ENCODE results near the gene RUSF1. TPM values are rescaled to one million over a fixed set of nuclear protein-coding genes. Genes with fewer than 3 reads are reported as not detected.
"Not testable (repeated sequence)": the region's sequence is repeated elsewhere in the genome, so short reads cannot be mapped to it uniquely, and the experiment has no call there.

The RUSF1 gene
- total RNA-seq, 6 experiments from 2014 or later = 55.9 to 77.7 (median 63.6) TPM

- Mint-ChIP-seq H3K27ac (peak overlapping the region; percentile 93), H3K4me1 (ENCODE audit: low read depth) (peaks cover 50% of the 10 kb centered on the region), H3K27me3 (ENCODE audit: insufficient read depth) (no peaks in the 10 kb centered on the region; the same call in 1 of the 2 replicates), H3K9me3 (no peaks in the 10 kb centered on the region), H3K36me3 (ENCODE audit: low read depth) (no peaks in the 10 kb centered on the region), H3K4me3 (no peak overlapping the region; the same call in 1 of the 2 replicates)
- DNase-seq = no peak
- TF ChIP-seq, protein P1, sequence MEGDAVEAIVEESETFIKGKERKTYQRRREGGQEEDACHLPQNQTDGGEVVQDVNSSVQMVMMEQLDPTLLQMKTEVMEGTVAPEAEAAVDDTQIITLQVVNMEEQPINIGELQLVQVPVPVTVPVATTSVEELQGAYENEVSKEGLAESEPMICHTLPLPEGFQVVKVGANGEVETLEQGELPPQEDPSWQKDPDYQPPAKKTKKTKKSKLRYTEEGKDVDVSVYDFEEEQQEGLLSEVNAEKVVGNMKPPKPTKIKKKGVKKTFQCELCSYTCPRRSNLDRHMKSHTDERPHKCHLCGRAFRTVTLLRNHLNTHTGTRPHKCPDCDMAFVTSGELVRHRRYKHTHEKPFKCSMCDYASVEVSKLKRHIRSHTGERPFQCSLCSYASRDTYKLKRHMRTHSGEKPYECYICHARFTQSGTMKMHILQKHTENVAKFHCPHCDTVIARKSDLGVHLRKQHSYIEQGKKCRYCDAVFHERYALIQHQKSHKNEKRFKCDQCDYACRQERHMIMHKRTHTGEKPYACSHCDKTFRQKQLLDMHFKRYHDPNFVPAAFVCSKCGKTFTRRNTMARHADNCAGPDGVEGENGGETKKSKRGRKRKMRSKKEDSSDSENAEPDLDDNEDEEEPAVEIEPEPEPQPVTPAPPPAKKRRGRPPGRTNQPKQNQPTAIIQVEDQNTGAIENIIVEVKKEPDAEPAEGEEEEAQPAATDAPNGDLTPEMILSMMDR (IDR thresholded peaks at IDR 0.05) = no peak
Measured at GRCh38 chr16:31451201-31451600, 57.0 kb downstream of the RUSF1 start.

GRCh38 chr16:31445931-31446330, 62.3 kb downstream of the RUSF1 start:
- H3K4me3 Mint-ChIP-seq; H3K9me3 Mint-ChIP-seq; H3K27ac Mint-ChIP-seq; H3K27me3 Mint-ChIP-seq (ENCODE audit: insufficient read depth); DNase-seq; H3K36me3 Mint-ChIP-seq (ENCODE audit: low read depth): not testable (repeated sequence)
- H3K4me1 Mint-ChIP-seq (ENCODE audit: low read depth) = peaks cover 13% of the 10 kb centered on the region

DNA sequence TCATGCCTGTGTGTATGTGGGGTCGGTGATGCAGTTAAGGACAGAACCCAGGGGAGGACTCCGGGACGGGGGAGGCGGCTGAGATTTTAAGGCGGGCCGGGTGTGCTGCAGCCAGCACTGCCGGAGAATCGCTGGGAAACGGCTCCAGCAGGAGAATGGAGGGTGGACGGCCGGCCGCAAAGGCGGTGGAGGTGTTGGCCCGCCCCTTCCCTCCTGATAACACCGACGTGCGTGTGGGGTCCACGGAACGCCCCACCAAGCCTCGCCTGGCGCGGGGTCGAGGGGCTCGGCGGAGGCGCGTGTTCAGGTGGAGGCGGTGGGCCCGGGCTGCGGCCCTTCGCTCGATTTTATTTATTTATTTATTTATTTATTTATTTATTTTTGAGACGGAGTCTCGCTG, 66.2 kb downstream of the RUSF1 start:
- DNase-seq = no peak
- Mint-ChIP-seq H3K27ac (peak overlapping the region; percentile 60; the same call in 1 of the 2 replicates), H3K36me3 (ENCODE audit: low read depth) (no peaks in the 10 kb centered on the region), H3K4me3 (peak overlapping the region; percentile 82), H3K27me3 (ENCODE audit: insufficient read depth) (peaks cover 8% of the 10 kb centered on the region; the same call in 1 of the 2 replicates), H3K9me3 (no peaks in the 10 kb centered on the region), H3K4me1 (ENCODE audit: low read depth) (peaks cover 23% of the 10 kb centered on the region)
- TF ChIP-seq, protein P1 (IDR thresholded peaks at IDR 0.05) = no peak

DNA sequence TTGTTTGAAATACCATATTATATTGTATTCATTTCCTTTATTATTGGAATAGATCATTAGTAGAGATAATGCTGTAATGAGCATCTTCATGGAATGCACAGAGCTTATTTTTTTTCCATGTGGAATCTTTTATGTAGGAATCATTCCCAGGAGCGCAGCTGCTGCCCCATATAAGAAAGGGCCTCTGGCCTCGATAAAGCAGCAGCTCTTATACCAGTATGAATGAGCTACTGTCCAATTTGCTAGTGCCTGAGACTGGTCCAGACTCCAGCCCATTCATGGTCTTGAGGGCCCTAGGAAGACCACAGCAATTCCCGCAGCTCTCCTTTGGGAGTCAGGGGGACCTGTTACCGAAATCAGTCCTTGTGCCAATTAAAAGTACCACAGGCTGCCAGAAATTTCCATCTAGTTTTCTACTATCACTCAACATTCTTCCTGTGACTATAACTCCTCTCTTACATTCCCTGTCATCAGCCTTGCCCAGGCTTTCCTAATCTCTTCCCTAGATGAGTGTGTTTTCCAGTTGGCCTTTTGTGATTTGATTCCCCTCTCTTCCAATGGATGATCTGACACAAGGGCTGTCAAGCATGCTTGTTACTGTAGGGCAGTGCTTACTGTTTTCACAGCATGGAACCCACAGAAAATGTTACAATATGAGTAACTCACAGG, 67.5 kb downstream of the RUSF1 start:
- Mint-ChIP-seq H3K36me3 (ENCODE audit: low read depth) (no peaks in the 10 kb centered on the region), H3K9me3 (no peaks in the 10 kb centered on the region), H3K4me3 (no peak overlapping the region), H3K27me3 (ENCODE audit: insufficient read depth) (peaks cover 9% of the 10 kb centered on the region; the same call in 1 of the 2 replicates), H3K4me1 (ENCODE audit: low read depth) (peaks cover 23% of the 10 kb centered on the region), H3K27ac (no peak overlapping the region)
- TF ChIP-seq, protein P1 (IDR thresholded peaks at IDR 0.05) = no peak
- peak; percentile 18 for DNase-seq

GRCh38 chr16:31439519-31439918, 68.7 kb downstream of the RUSF1 start:
- Mint-ChIP-seq H3K36me3 (ENCODE audit: low read depth) (no peaks in the 10 kb centered on the region), H3K9me3 (no peaks in the 10 kb centered on the region), H3K4me3 (no peak overlapping the region), H3K27me3 (ENCODE audit: insufficient read depth) (peaks cover 9% of the 10 kb centered on the region; the same call in 1 of the 2 replicates), H3K27ac (no peak overlapping the region), H3K4me1 (ENCODE audit: low read depth) (peaks cover 23% of the 10 kb centered on the region)
- DNase-seq = no peak
- TF ChIP-seq, protein P1 (IDR thresholded peaks at IDR 0.05) = no peak

Other genes starting within 250 kb of the RUSF1 start
- gene ITGAM, start 248.4 kb downstream of the RUSF1 start, total RNA-seq (2021; fragmentation: NEBNext Ultra II Directional; extraction: Animal tissue kit (Norgen Biotek cat#: 25700)) = not detected
- gene ITGAX, start 153.2 kb downstream of the RUSF1 start, total RNA-seq (2021; fragmentation: NEBNext Ultra II Directional; extraction: Animal tissue kit (Norgen Biotek cat#: 25700)) = not detected
- gene ITGAD, start 115.1 kb downstream of the RUSF1 start, total RNA-seq (2021; fragmentation: NEBNext Ultra II Directional; extraction: Animal tissue kit (Norgen Biotek cat#: 25700)) = not detected
- gene COX6A2, start 80.0 kb downstream of the RUSF1 start, total RNA-seq (2021; fragmentation: NEBNext Ultra II Directional; extraction: Animal tissue kit (Norgen Biotek cat#: 25700)) = not detected
- under 1 TPM; 0.14 to 0.47 (median 0.23) TPM for gene ZNF843, start 65.6 kb downstream of the RUSF1 start, total RNA-seq (2021; fragmentation: NEBNext Ultra II Directional; extraction: Animal tissue kit (Norgen Biotek cat#: 25700))
- 10 to 100 TPM in 2 of 6 experiments, 1 to 10 TPM in 4; 7.6 to 11.8 (median 9.3) TPM for gene ARMC5, start 48.9 kb downstream of the RUSF1 start, total RNA-seq (2021; fragmentation: NEBNext Ultra II Directional; extraction: Animal tissue kit (Norgen Biotek cat#: 25700))
- gene TGFB1I1, start 36.2 kb downstream of the RUSF1 start, total RNA-seq (2021; fragmentation: NEBNext Ultra II Directional; extraction: Animal tissue kit (Norgen Biotek cat#: 25700)) = 100 to 1,000 TPM; 163 to 209 (median 191) TPM
- under 1 TPM in 2 of 6 experiments, not detected in 4; 0.19 to 0.21 TPM for gene SLC5A2, start 25.3 kb downstream of the RUSF1 start, total RNA-seq (2021; fragmentation: NEBNext Ultra II Directional; extraction: Animal tissue kit (Norgen Biotek cat#: 25700))
- not detected for gene AHSP, start 19.5 kb upstream of the RUSF1 start, total RNA-seq (2021; fragmentation: NEBNext Ultra II Directional; extraction: Animal tissue kit (Norgen Biotek cat#: 25700))

Data from HFFc6 (cell line).